ENCODE data around the gene CTDP1. TPM values are rescaled to one million over a fixed set of nuclear protein-coding genes. Genes with fewer than 3 reads are reported as not detected.
A peak's percentile ranks its signal among the peaks of the same experiment; 100 is the strongest.

The CTDP1 gene
- total RNA-seq, 1 donor from 2014 or later, result 23.3 TPM

DNA sequence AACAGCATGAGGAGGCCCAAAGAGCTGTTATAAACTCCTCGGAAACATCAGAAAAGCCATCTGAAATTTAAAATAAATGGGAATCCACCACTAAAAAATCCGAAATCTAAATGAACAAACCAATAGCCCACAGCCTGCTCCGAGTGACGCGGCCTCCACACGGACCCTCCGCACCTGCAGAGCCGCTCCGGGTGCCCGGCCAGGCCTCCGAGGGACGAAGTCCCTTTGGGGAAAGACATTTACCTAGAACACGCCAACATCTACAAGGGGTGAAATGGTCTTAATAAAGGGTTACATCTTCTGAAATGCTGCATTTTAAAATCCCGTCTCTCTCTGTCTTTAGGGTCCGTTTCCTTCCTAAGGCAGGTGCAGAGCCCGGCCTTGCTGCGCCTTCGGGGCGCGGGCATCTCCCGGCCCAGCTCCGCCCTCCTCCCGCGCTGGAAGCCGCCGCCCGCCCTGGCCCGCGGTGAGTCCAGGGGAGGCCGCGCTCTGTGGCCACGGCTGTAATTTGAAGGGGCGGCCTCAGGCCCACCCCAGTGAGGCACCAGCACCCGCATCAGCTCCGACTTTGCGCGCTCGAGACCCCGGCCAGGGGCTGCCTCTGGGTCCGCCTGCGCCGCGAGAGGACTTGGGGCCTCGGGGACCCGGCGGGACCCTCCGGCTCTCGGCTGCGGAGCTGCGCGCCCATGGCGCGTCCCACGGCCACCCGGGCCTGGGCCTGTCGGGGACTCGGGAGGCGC lies 42.3 kb upstream of the CTDP1 start:
- Histone ChIP-seq H3K4me1 (peaks cover 19% of the 10 kb centered on the region), H3K27ac (peak overlapping the region; percentile 45), H3K9me3 (no peaks in the 10 kb centered on the region), H3K36me3 (no peaks in the 10 kb centered on the region), H3K4me3 (no peak overlapping the region), H3K27me3 (no peaks in the 10 kb centered on the region)
- intact Hi-C loops (cut with DNase I), result no loop called here
- DNase-seq (ENCODE audit: extremely low spot score in 2 of 2), result peak in 1 of 2 donors; percentile 52
- TF ChIP-seq POLR2AphosphoS5 (IDR thresholded peaks at IDR 0.05; ENCODE audit: insufficient read depth in 1 of 2, low read depth in 1 of 2), result no peak
- TF ChIP-seq POLR2A (IDR thresholded peaks at IDR 0.05), result no peak
- TF ChIP-seq, protein P1, sequence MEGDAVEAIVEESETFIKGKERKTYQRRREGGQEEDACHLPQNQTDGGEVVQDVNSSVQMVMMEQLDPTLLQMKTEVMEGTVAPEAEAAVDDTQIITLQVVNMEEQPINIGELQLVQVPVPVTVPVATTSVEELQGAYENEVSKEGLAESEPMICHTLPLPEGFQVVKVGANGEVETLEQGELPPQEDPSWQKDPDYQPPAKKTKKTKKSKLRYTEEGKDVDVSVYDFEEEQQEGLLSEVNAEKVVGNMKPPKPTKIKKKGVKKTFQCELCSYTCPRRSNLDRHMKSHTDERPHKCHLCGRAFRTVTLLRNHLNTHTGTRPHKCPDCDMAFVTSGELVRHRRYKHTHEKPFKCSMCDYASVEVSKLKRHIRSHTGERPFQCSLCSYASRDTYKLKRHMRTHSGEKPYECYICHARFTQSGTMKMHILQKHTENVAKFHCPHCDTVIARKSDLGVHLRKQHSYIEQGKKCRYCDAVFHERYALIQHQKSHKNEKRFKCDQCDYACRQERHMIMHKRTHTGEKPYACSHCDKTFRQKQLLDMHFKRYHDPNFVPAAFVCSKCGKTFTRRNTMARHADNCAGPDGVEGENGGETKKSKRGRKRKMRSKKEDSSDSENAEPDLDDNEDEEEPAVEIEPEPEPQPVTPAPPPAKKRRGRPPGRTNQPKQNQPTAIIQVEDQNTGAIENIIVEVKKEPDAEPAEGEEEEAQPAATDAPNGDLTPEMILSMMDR (IDR thresholded peaks at IDR 0.05), result no peak

DNA sequence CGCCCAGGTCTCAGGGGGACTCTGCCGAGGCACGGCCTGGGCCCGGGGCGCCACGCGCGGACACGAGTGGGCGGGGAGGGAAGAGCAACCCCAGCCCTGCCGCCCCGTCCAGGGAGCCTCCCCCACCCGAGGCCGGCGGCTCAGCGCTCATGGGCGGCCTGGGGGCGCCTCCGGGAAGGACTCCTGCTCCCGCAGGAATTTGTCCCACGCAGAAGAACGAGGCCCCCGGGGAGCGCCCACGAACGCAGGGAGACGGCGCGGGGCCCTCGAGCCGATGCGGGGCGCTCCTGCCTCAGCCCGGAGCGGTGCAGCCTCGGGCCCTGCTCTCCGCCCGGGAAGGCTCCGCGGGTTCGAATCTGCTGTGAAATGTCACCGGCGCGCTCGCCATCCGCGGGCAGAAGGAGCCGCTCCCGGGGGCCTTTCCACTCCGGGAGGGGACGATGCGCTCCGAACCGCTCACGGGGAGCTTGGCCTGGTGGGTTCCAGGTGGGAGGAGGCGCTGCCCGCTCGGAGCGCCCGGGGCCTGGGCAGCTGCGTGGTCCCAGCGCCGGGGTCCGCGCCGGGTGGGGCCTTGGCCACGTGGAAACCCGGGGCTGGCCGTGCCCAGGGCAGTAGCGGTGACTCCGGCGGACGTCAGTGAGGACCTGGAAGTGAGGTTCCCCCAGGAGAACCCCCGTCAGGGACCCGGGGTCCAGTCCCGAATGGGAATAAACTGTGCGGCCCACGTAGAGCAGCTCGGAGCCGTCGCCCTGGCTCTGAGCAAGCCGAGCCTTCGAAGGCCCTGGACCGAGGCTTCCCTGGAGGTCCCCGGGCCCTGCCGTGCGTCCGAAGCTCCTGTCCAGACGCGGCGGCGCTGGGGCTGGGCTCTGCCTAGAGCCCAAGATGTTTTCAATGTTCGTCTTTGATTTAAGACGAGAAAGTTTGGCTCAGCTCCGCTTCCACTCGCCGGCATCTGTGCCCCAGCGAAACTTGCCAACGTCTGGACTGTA lies 41.4 kb upstream of the CTDP1 start:
- Histone ChIP-seq H3K9me3 (no peaks in the 10 kb centered on the region), H3K27ac (peak overlapping the region; percentile 41), H3K4me1 (peaks cover 19% of the 10 kb centered on the region), H3K36me3 (no peaks in the 10 kb centered on the region), H3K27me3 (no peaks in the 10 kb centered on the region), H3K4me3 (no peak overlapping the region)
- peak; percentile 65 to 91 for DNase-seq (ENCODE audit: extremely low spot score in 2 of 2)
- intact Hi-C loops (cut with DNase I), result no loop called here
- TF ChIP-seq, protein P1 (IDR thresholded peaks at IDR 0.05), result no peak
- no peak for TF ChIP-seq POLR2A (IDR thresholded peaks at IDR 0.05)

DNA sequence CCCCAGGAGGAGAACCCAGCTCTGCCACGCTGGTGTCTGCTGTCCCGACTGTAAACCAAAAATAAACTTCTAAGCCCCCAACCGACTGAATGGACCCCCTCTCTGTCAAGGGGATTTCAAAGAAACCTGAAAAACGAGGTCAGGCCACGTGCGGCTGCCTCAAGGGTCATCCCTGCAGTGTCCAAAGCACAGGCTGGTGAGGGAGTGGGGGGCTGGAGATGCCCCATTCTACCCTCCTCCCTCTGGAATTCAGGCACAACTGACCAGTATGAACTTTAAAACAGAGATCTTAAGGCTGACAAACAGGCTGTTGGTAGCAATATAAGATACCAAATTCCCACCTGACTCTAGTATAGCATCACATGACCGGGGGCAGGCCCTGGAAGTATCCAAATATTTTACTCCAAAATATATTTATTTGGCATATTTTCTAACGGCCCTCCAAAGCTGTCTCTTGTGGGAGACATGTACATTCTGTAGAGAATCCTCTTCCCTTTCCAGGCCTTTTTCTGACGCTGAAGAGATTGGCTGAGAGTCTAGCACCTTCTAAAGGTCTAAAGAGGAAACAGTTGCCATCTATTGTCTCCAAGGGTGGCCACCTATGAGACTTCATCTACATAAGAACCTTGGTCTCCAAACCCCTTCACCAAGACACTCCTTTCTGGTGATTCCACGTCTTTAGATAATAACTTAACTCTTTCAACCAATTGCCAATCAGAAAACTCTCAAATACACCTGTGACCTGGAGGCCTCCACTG lies 40.4 kb upstream of the CTDP1 start:
- Histone ChIP-seq H3K27me3 (no peaks in the 10 kb centered on the region), H3K4me1 (peaks cover 19% of the 10 kb centered on the region), H3K9me3 (no peaks in the 10 kb centered on the region), H3K27ac (peak overlapping the region; percentile 41), H3K36me3 (no peaks in the 10 kb centered on the region), H3K4me3 (no peak overlapping the region)
- intact Hi-C loops (cut with DNase I), result no loop called here
- TF ChIP-seq POLR2A (IDR thresholded peaks at IDR 0.05), result no peak
- no peak for TF ChIP-seq POLR2AphosphoS5 (IDR thresholded peaks at IDR 0.05; ENCODE audit: insufficient read depth in 1 of 2, low read depth in 1 of 2)
- TF ChIP-seq, protein P1 (IDR thresholded peaks at IDR 0.05), result no peak
- peak; percentile 69 to 93 for DNase-seq (ENCODE audit: extremely low spot score in 2 of 2)

DNA sequence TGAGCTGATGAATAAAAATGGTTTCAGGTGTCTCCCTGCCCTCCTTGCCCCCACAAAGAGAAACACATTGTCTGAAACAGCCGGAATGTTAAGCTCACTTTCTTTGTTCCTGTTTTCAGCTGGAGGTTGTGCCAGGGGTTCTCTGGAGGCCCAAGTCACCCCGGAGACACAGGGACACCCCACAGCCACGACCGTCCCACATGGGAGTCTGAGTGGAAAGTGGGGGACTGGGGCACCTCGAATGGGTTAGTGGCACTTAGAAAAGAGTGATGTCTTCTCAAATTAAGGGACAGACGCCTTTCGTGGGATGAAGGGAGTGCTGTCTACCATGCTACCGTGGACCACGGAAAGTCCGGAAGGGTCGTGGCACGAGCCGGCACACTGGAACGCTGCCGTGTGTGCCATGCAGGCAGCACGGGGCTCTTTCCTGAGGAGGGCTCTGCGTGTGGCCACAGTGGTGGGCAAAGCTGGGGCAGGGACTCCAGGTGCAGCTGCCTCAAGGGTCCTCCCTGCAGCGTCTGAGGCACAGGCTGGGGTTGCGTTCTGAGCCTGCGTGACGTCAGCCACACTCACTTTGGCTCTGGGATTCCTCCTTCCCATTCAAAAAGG lies 39.4 kb upstream of the CTDP1 start:
- Histone ChIP-seq H3K27me3 (no peaks in the 10 kb centered on the region), H3K27ac (no peak overlapping the region), H3K9me3 (no peaks in the 10 kb centered on the region), H3K4me3 (no peak overlapping the region), H3K4me1 (peaks cover 19% of the 10 kb centered on the region), H3K36me3 (no peaks in the 10 kb centered on the region)
- no peak for TF ChIP-seq POLR2AphosphoS5 (IDR thresholded peaks at IDR 0.05; ENCODE audit: insufficient read depth in 1 of 2, low read depth in 1 of 2)
- no peak for TF ChIP-seq POLR2A (IDR thresholded peaks at IDR 0.05)
- TF ChIP-seq, protein P1 (IDR thresholded peaks at IDR 0.05), result no peak
- DNase-seq (ENCODE audit: extremely low spot score in 2 of 2), result peak; percentile 84 to 89
- intact Hi-C loops (cut with DNase I), result no loop called here
